T-cell (primary cell): Measurements from ENCODE around the gene THEM4. TPM values are rescaled to one million over a fixed set of nuclear protein-coding genes. Genes with fewer than 3 reads are reported as not detected.

Source experiments
- ATAC-seq, 4 experiments: fragments of 200-7000 bp in 3 of 4; fragments of 150-1000 bp in 1 of 4; cut with Tn5 transposase; replicated peaks in 1 of 4; 1 replicate in 3 of 4; 2 replicates in 1 of 4; pipeline ENCODE4 v1.10.0; 2021; ENCODE audit warnings: moderate library complexity in 3 of 4, mild to moderate bottlenecking in 2 of 4, moderate number of reproducible peaks in 1 of 4
- CTCF ChIA-PET, 2 donors: fragments of 300-600 bp; sonication (Branson Sonifier 250); formaldehyde crosslinking; loops; one replicate each; lab custom pipeline; 2022; ENCODE audit warnings: antibody characterized with exemption in 2 of 2; lab: Charles Lee
- POLR2A ChIA-PET, 2 donors: fragments of 300-600 bp; sonication (Branson Sonifier 250); formaldehyde crosslinking; loops; one replicate each; lab custom pipeline; 2022; ENCODE audit warnings: antibody characterized with exemption in 2 of 2; lab: Charles Lee
- DNase-seq, 35 experiments: peaks; one replicate each; pipeline versions ENCODE4 v3.0.0 to v3.0.0-alpha.2; 2013 to 2023
- H3K27ac ChIP-seq: one replicate; pipeline ENCODE4 v1.5.1; 2013; ENCODE audit warnings: low read length
- H3K27me3 ChIP-seq, 2 experiments: replicated peaks in 1 of 2; 1 replicate in 1 of 2; 2 replicates in 1 of 2; pipeline versions ENCODE4 v1.6.1 to v1.7.0; 2013; ENCODE audit warnings: low read length in 1 of 2, mixed read lengths in 1 of 2; ENCODE audit not compliant: control insufficient read depth in 2 of 2, insufficient read depth in 2 of 2; ENCODE audit errors: extremely low read depth in 1 of 2
- H3K36me3 ChIP-seq, 2 donors: 1 replicate in 1 of 2; 2 replicates in 1 of 2; pipeline versions ENCODE4 v1.6.1 to v1.7.0; 2013; ENCODE audit warnings: low read length in 1 of 2; ENCODE audit not compliant: control insufficient read depth in 2 of 2, insufficient read depth in 1 of 2; ENCODE audit errors: extremely low read depth in 1 of 2
- H3K4me1 ChIP-seq, 2 experiments: 1 replicate in 1 of 2; 2 replicates in 1 of 2; pipeline versions ENCODE4 v1.6.1 to v1.7.0; 2013; ENCODE audit warnings: low read length in 2 of 2, mixed read lengths in 1 of 2; ENCODE audit not compliant: insufficient read depth in 2 of 2, control insufficient read depth in 1 of 2; ENCODE audit errors: extremely low read depth in 1 of 2
- H3K4me3 ChIP-seq, 2 donors: 1 replicate in 1 of 2; 2 replicates in 1 of 2; pipeline versions ENCODE4 v1.5.1 to v1.7.0; 2013; ENCODE audit warnings: mild to moderate bottlenecking in 2 of 2, low read length in 1 of 2, moderate library complexity in 1 of 2; ENCODE audit not compliant: control insufficient read depth in 1 of 2; ENCODE audit errors: extremely low read depth in 1 of 2
- H3K9me3 ChIP-seq: 2 replicates; pipeline ENCODE4 v1.7.0; 2013
- H3K27ac Mint-ChIP-seq, 2 donors: one replicate each; pipeline ENCODE4 v1.8.0; 2020 to 2021; ENCODE audit warnings: mild to moderate bottlenecking in 2 of 2, mixed read lengths in 2 of 2
- H3K27me3 Mint-ChIP-seq, 2 donors: one replicate each; pipeline ENCODE4 v1.8.0; 2021 to 2022; ENCODE audit warnings: mixed read lengths in 2 of 2
- H3K36me3 Mint-ChIP-seq: one replicate; pipeline ENCODE4 v1.8.0; 2021; ENCODE audit warnings: mixed read lengths
- H3K4me1 Mint-ChIP-seq, 3 donors: one replicate each; pipeline ENCODE4 v1.8.0; 2020 to 2022; ENCODE audit warnings: mixed read lengths in 3 of 3, mild to moderate bottlenecking in 1 of 3
- H3K4me3 Mint-ChIP-seq, 3 donors: one replicate each; pipeline ENCODE4 v1.8.0; 2020 to 2022; ENCODE audit warnings: mild to moderate bottlenecking in 3 of 3, mixed read lengths in 3 of 3, moderate library complexity in 3 of 3
- H3K9me3 Mint-ChIP-seq, 3 donors: one replicate each; pipeline ENCODE4 v1.8.0; 2020 to 2022; ENCODE audit warnings: mixed read lengths in 3 of 3
- WGBS: methylation state at CpG from one replicate; pipeline ENCODE4 v1.1.5; 2013; ENCODE audit warnings: missing lambda C conversion rate; ENCODE audit not compliant: insufficient coverage; 5-methylcytosine and 5-hydroxymethylcytosine counted together
- total RNA-seq, 35 experiments: library from RNA in 6 of 35; stranded (reverse) in 6 of 35; fragments of 120-200 nt in 1 of 35; gene quantifications; one replicate each; pipeline versions ENCODE4 v1.2.1 to v1.2.4 and lab custom pipeline; 2013 to 2026

THEM4 gene
- total RNA-seq, 5 donors from 2014 or later (not counting 1 experiment from before 2014, with no cell fraction given), result 48.2 to 119 (median 97.6) TPM

- ATAC-seq (peak; percentile 5 to 24 (median 21)), DNase-seq (peak in 2 of 35 experiments; percentile 13 to 14)
- peaks cover 65 to 89% (median 82%) of the 10 kb centered on the region in 3 donors for H3K4me1 Mint-ChIP-seq
- Histone ChIP-seq H3K9me3 (no peaks in the 10 kb centered on the region), H3K27me3 (no peaks in the 10 kb centered on the region), H3K36me3 (peaks cover 5 to 26% of the 10 kb centered on the region in 2 donors), H3K27ac (peak overlapping the region; percentile 72), H3K4me1 (peaks cover 17 to 31% of the 10 kb centered on the region in 2 experiments), H3K4me3 (peak overlapping the region in 1 of 2 donors; percentile 8)
- H3K9me3 Mint-ChIP-seq, result peaks cover 6 to 22% (median 13%) of the 10 kb centered on the region in 3 donors
- ChIA-PET CTCF (interaction anchor here (0.5 to 2.0 kb wide), 6 partner anchors 11 to 103 kb away, joined by 3 to 8 read pairs (median 4); no protein-coding TSS in a partner anchor), POLR2A (interaction anchor here (0.6 to 0.9 kb wide), 3 partner anchors 8 to 56 kb away, joined by 4 to 16 read pairs (median 7); no protein-coding TSS in a partner anchor)
- 42% methylated on average over 5 of the region's 10 CpGs for WGBS
- peaks cover 66% of the 10 kb centered on the region for H3K36me3 Mint-ChIP-seq
- H3K27me3 Mint-ChIP-seq, result no peaks in the 10 kb centered on the region
- H3K27ac Mint-ChIP-seq, result peak overlapping the region; percentile 98 to 99
- peak overlapping the region; percentile 74 to 78 (median 77) for H3K4me3 Mint-ChIP-seq
Observed at GRCh38 chr1:151897991-151898431, 11.3 kb downstream of the THEM4 start.

- no peak for DNase-seq
- H3K27ac Mint-ChIP-seq, result peak overlapping the region; percentile 65 to 80
- H3K4me1 Mint-ChIP-seq, result peaks cover 67 to 78% (median 71%) of the 10 kb centered on the region in 3 donors
- Histone ChIP-seq H3K27me3 (no peaks in the 10 kb centered on the region), H3K36me3 (peaks cover 2 to 48% of the 10 kb centered on the region in 2 donors), H3K4me3 (no peak overlapping the region), H3K27ac (no peak overlapping the region), H3K4me1 (peaks cover 21 to 28% of the 10 kb centered on the region in 2 experiments), H3K9me3 (no peaks in the 10 kb centered on the region)
- H3K4me3 Mint-ChIP-seq, result no peak overlapping the region
- WGBS, result 97% methylated on average over 3 of the region's 9 CpGs
- no peaks in the 10 kb centered on the region for H3K27me3 Mint-ChIP-seq
- no peaks in the 10 kb centered on the region for H3K9me3 Mint-ChIP-seq
- peaks cover 62% of the 10 kb centered on the region for H3K36me3 Mint-ChIP-seq
- ChIA-PET CTCF (interaction anchor here in 1 of 2 donors (0.6 kb wide), 1 partner anchor 130 kb away, joined by 3 read pairs; no protein-coding TSS in a partner anchor), POLR2A (no interaction called here)
- ATAC-seq, result no peak
Observed at GRCh38 chr1:151893176-151893924, 16.0 kb downstream of the THEM4 start.

GRCh38 chr1:151892190-151892589 lies 17.1 kb downstream of the THEM4 start:
- Histone ChIP-seq H3K9me3 (no peaks in the 10 kb centered on the region), H3K4me3 (no peak overlapping the region), H3K4me1 (peaks cover 10 to 23% of the 10 kb centered on the region in 2 experiments), H3K27ac (peak overlapping the region; percentile 55), H3K36me3 (peaks cover 2 to 55% of the 10 kb centered on the region in 2 donors), H3K27me3 (no peaks in the 10 kb centered on the region)
- POLR2A ChIA-PET, result interaction anchor here in 1 of 2 donors (0.5 kb wide), 1 partner anchor 104 kb away, joined by 8 read pairs; no protein-coding TSS in a partner anchor
- no peak for DNase-seq
- Mint-ChIP-seq H3K36me3 (peaks cover 69% of the 10 kb centered on the region), H3K4me1 (peaks cover 55 to 66% (median 60%) of the 10 kb centered on the region in 3 donors), H3K27me3 (no peaks in the 10 kb centered on the region), H3K27ac (peak overlapping the region; percentile 82 to 88), H3K4me3 (no peak overlapping the region), H3K9me3 (no peaks in the 10 kb centered on the region)
- no CpG with 5 or more reads among the region's 2 CpGs for WGBS
- ATAC-seq, result peak in 1 of 4 experiments; percentile 46
- CTCF ChIA-PET, result no interaction called here

- H3K27me3 Mint-ChIP-seq, result no peaks in the 10 kb centered on the region
- ATAC-seq (peak; percentile 55 to 61 (median 60)), DNase-seq (no peak)
- peaks cover 48 to 59% (median 53%) of the 10 kb centered on the region in 3 donors for H3K4me1 Mint-ChIP-seq
- no peaks in the 10 kb centered on the region for H3K9me3 ChIP-seq
- H3K36me3 Mint-ChIP-seq, result peaks cover 70% of the 10 kb centered on the region
- H3K27ac Mint-ChIP-seq, result peak overlapping the region; percentile 82 to 88
- no peaks in the 10 kb centered on the region for H3K27me3 ChIP-seq
- H3K36me3 ChIP-seq, result peaks cover 2 to 58% of the 10 kb centered on the region in 2 donors
- POLR2A ChIA-PET, result no interaction called here
- no peak overlapping the region for H3K4me3 ChIP-seq
- peak overlapping the region; percentile 55 for H3K27ac ChIP-seq
- peak overlapping the region in 1 of 3 donors; percentile 23 for H3K4me3 Mint-ChIP-seq
- CTCF ChIA-PET, result interaction anchor here (0.6 to 1.6 kb wide), 3 partner anchors 49 to 109 kb away, joined by 3 to 7 read pairs (median 4); no protein-coding TSS in a partner anchor
- WGBS, result 51% methylated on average over 3 of the region's 3 CpGs
- H3K4me1 ChIP-seq, result peaks cover 5 to 18% of the 10 kb centered on the region in 2 experiments
- H3K9me3 Mint-ChIP-seq, result no peaks in the 10 kb centered on the region
Observed at GRCh38 chr1:151891512-151891911, 17.8 kb downstream of the THEM4 start.

GRCh38 chr1:151888972-151889570 lies 20.2 kb downstream of the THEM4 start:
- Histone ChIP-seq H3K9me3 (no peaks in the 10 kb centered on the region), H3K4me1 (peaks cover 5 to 15% of the 10 kb centered on the region in 2 experiments), H3K27me3 (no peaks in the 10 kb centered on the region), H3K27ac (no peak overlapping the region), H3K36me3 (peaks cover 2 to 52% of the 10 kb centered on the region in 2 donors), H3K4me3 (no peak overlapping the region)
- WGBS, result no CpG with 5 or more reads among the region's 2 CpGs
- Mint-ChIP-seq H3K4me3 (no peak overlapping the region), H3K4me1 (peaks cover 29 to 38% (median 36%) of the 10 kb centered on the region in 3 donors), H3K27me3 (no peaks in the 10 kb centered on the region), H3K36me3 (peaks cover 57% of the 10 kb centered on the region), H3K27ac (peak overlapping the region; percentile 17 to 73), H3K9me3 (no peaks in the 10 kb centered on the region)
- ChIA-PET POLR2A (no interaction called here), CTCF (interaction anchor here (0.6 to 2.9 kb wide), 3 partner anchors 40 to 112 kb away, joined by 3 to 20 read pairs (median 3); no protein-coding TSS in a partner anchor)
- peak in 3 of 4 experiments; percentile 51 to 62 (median 55) for ATAC-seq
- peak in 1 of 35 experiments; percentile 60 for DNase-seq

GRCh38 chr1:151887028-151887427 lies 22.3 kb downstream of the THEM4 start:
- Mint-ChIP-seq H3K4me3 (no peak overlapping the region), H3K36me3 (peaks cover 47% of the 10 kb centered on the region), H3K9me3 (no peaks in the 10 kb centered on the region), H3K27ac (no peak overlapping the region), H3K27me3 (no peaks in the 10 kb centered on the region), H3K4me1 (peaks cover 22 to 24% (median 24%) of the 10 kb centered on the region in 3 donors)
- H3K36me3 ChIP-seq, result peaks cover 0 to 32% of the 10 kb centered on the region in 2 donors
- WGBS, result 100% methylated on average over 1 of the region's 1 CpG
- H3K27ac ChIP-seq, result no peak overlapping the region
- DNase-seq (no peak), ATAC-seq (no peak)
- no peaks in the 10 kb centered on the region for H3K9me3 ChIP-seq
- POLR2A ChIA-PET, result no interaction called here
- H3K27me3 ChIP-seq, result no peaks in the 10 kb centered on the region
- H3K4me3 ChIP-seq, result no peak overlapping the region
- CTCF ChIA-PET, result interaction anchor here in 1 of 2 donors (0.9 to 2.9 kb wide), 4 partner anchors 11 to 114 kb away, joined by 3 to 20 read pairs (median 6); no protein-coding TSS in a partner anchor
- H3K4me1 ChIP-seq, result peaks cover 5 to 11% of the 10 kb centered on the region in 2 experiments
